Memory B cell (primary cell): ENCODE results near the gene MCCD1.
"Not testable (repeated sequence)": the region's sequence is repeated elsewhere in the genome, so short reads cannot be mapped to it uniquely, and the experiment has no call there.

Source experiments
- ATAC-seq: fragments of 150-1000 bp; cut with Tn5 transposase; 2 replicates; pipeline ENCODE4 v1.10.0; 2021; ENCODE audit warnings: low read depth, mild to moderate bottlenecking, moderate library complexity
- DNase-seq, 2 donors: peaks; one replicate each; pipeline ENCODE4 v3.0.0; 2022; ENCODE audit warnings: low spot score in 2 of 2
- H3K27ac Mint-ChIP-seq: one replicate; pipeline ENCODE4 v1.8.0; 2022; ENCODE audit warnings: mild to moderate bottlenecking, moderate library complexity, mixed read lengths
- H3K27me3 Mint-ChIP-seq: one replicate; pipeline ENCODE4 v1.8.0; 2022; ENCODE audit warnings: mixed read lengths
- H3K36me3 Mint-ChIP-seq: one replicate; pipeline ENCODE4 v1.8.0; 2022; ENCODE audit warnings: mild to moderate bottlenecking, mixed read lengths
- H3K4me1 Mint-ChIP-seq: one replicate; pipeline ENCODE4 v1.8.0; 2022; ENCODE audit warnings: mixed read lengths
- H3K4me3 Mint-ChIP-seq: one replicate; pipeline ENCODE4 v1.8.0; 2022; ENCODE audit warnings: mild to moderate bottlenecking, moderate library complexity, mixed read lengths
- H3K9me3 Mint-ChIP-seq: one replicate; pipeline ENCODE4 v1.8.0; 2022; ENCODE audit warnings: mixed read lengths

Gene MCCD1

GRCh38 chr6:31543639-31544038 lies 14.9 kb downstream of the MCCD1 start:
- Mint-ChIP-seq H3K4me1 (peaks cover 34% of the 10 kb centered on the region), H3K36me3 (peaks cover 17% of the 10 kb centered on the region), H3K27ac (no peak overlapping the region), H3K4me3 (no peak overlapping the region), H3K27me3 (no peaks in the 10 kb centered on the region), H3K9me3 (no peaks in the 10 kb centered on the region)
- ATAC-seq (no peak), DNase-seq (no peak)

- no peak overlapping the region for H3K27ac Mint-ChIP-seq
- no peak overlapping the region for H3K4me3 Mint-ChIP-seq
- no peak for DNase-seq
Measured at GRCh38 chr6:31544676-31545075, 15.9 kb downstream of the MCCD1 start.

GRCh38 chr6:31545291-31545690 lies 16.5 kb downstream of the MCCD1 start:
- H3K9me3 Mint-ChIP-seq = no peaks in the 10 kb centered on the region
- ATAC-seq (no peak), DNase-seq (no peak)
- peaks cover 3% of the 10 kb centered on the region for H3K36me3 Mint-ChIP-seq
- no peaks in the 10 kb centered on the region for H3K27me3 Mint-ChIP-seq
- H3K4me3 Mint-ChIP-seq = no peak overlapping the region
- no peak overlapping the region for H3K27ac Mint-ChIP-seq
- peaks cover 24% of the 10 kb centered on the region for H3K4me1 Mint-ChIP-seq

More at GRCh38 chr6:31544676-31545075, 15.9 kb downstream of the MCCD1 start:
- H3K9me3 Mint-ChIP-seq = no peaks in the 10 kb centered on the region
- peaks cover 29% of the 10 kb centered on the region for H3K4me1 Mint-ChIP-seq
- H3K36me3 Mint-ChIP-seq = peaks cover 8% of the 10 kb centered on the region
- H3K27me3 Mint-ChIP-seq = no peaks in the 10 kb centered on the region
- ATAC-seq = no peak

GRCh38 chr6:31546339-31546957 lies 17.7 kb downstream of the MCCD1 start, which contains the start of gene ATP6V1G2:
Gene ATP6V1G2 (minus strand): TSS chr6:31546608. CDS start chr6:31546559, 49 bp downstream.
- Mint-ChIP-seq H3K4me1 (peaks cover 23% of the 10 kb centered on the region), H3K9me3 (no peaks in the 10 kb centered on the region), H3K27ac (peak within 1 kb of the TSS; percentile 89), H3K36me3 (no peaks in the 10 kb centered on the region), H3K4me3 (peak within 1 kb of the TSS; percentile 89), H3K27me3 (no peaks in the 10 kb centered on the region)
- ATAC-seq (peak; percentile 45), DNase-seq (peak; percentile 74 to 86)

GRCh38 chr6:31546958-31547726 lies 18.4 kb downstream of the MCCD1 start, which contains the start of gene NFKBIL1:
Gene NFKBIL1 (plus strand): TSS chr6:31547608. CDS start chr6:31547695, 87 bp downstream.
- H3K27ac Mint-ChIP-seq = peak within 1 kb of the TSS; percentile 89
- no peaks in the 10 kb centered on the region for H3K27me3 Mint-ChIP-seq
- peaks cover 24% of the 10 kb centered on the region for H3K4me1 Mint-ChIP-seq
- DNase-seq (peak; percentile 74 to 86), ATAC-seq (peak; percentile 89)
- peak within 1 kb of the TSS; percentile 89 for H3K4me3 Mint-ChIP-seq
- no peaks in the 10 kb centered on the region for H3K9me3 Mint-ChIP-seq
- no peaks in the 10 kb centered on the region for H3K36me3 Mint-ChIP-seq

GRCh38 chr6:31547727-31548543 lies 19.2 kb downstream of the MCCD1 start:
- no peaks in the 10 kb centered on the region for H3K27me3 Mint-ChIP-seq
- peaks cover 24% of the 10 kb centered on the region for H3K4me1 Mint-ChIP-seq
- peak overlapping the region; percentile 89 for H3K27ac Mint-ChIP-seq
- H3K4me3 Mint-ChIP-seq = peak overlapping the region; percentile 89
- no peaks in the 10 kb centered on the region for H3K9me3 Mint-ChIP-seq
- no peaks in the 10 kb centered on the region for H3K36me3 Mint-ChIP-seq
- DNase-seq = no peak
- no peak for ATAC-seq

- peaks cover 27% of the 10 kb centered on the region for H3K4me1 Mint-ChIP-seq
Measured at GRCh38 chr6:31548544-31548873, 19.7 kb downstream of the MCCD1 start.

GRCh38 chr6:31551371-31551770 lies 22.6 kb downstream of the MCCD1 start:
- peak; percentile 62 to 67 for DNase-seq
- peak; percentile 30 for ATAC-seq
- H3K36me3 Mint-ChIP-seq, H3K9me3 Mint-ChIP-seq, H3K27me3 Mint-ChIP-seq: not testable (repeated sequence)
- Mint-ChIP-seq H3K4me3 (peak overlapping the region; percentile 77), H3K4me1 (peaks cover 33% of the 10 kb centered on the region), H3K27ac (peak overlapping the region; percentile 81)

More at GRCh38 chr6:31548544-31548873, 19.7 kb downstream of the MCCD1 start:
- Mint-ChIP-seq H3K36me3 (no peaks in the 10 kb centered on the region), H3K4me3 (no peak overlapping the region), H3K27ac (peak overlapping the region; percentile 89), H3K9me3 (no peaks in the 10 kb centered on the region), H3K27me3 (no peaks in the 10 kb centered on the region)
- ATAC-seq (no peak), DNase-seq (no peak)

GRCh38 chr6:31556307-31556706 lies 27.5 kb downstream of the MCCD1 start:
- Mint-ChIP-seq H3K9me3 (no peaks in the 10 kb centered on the region), H3K4me1 (peaks cover 49% of the 10 kb centered on the region), H3K27ac (peak overlapping the region; percentile 38), H3K27me3 (no peaks in the 10 kb centered on the region), H3K36me3 (no peaks in the 10 kb centered on the region), H3K4me3 (no peak overlapping the region)
- ATAC-seq = no peak
- no peak for DNase-seq

- Mint-ChIP-seq H3K4me1 (peaks cover 55% of the 10 kb centered on the region), H3K4me3 (peak overlapping the region; percentile 90), H3K27ac (peak overlapping the region; percentile 94), H3K27me3 (no peaks in the 10 kb centered on the region), H3K9me3 (no peaks in the 10 kb centered on the region), H3K36me3 (peaks cover 2% of the 10 kb centered on the region)
- ATAC-seq (no peak), DNase-seq (no peak)
Measured at GRCh38 chr6:31557443-31558317, 28.9 kb downstream of the MCCD1 start.

GRCh38 chr6:31558318-31558625 lies 29.5 kb downstream of the MCCD1 start:
- peak overlapping the region; percentile 90 for H3K4me3 Mint-ChIP-seq
- H3K27ac Mint-ChIP-seq = peak overlapping the region; percentile 94
- H3K36me3 Mint-ChIP-seq = peaks cover 5% of the 10 kb centered on the region
- no peak for DNase-seq
- H3K27me3 Mint-ChIP-seq = no peaks in the 10 kb centered on the region
- H3K9me3 Mint-ChIP-seq = no peaks in the 10 kb centered on the region
- peaks cover 57% of the 10 kb centered on the region for H3K4me1 Mint-ChIP-seq
- no peak for ATAC-seq

GRCh38 chr6:31558631-31559500 lies 30.1 kb downstream of the MCCD1 start:
- peak overlapping the region; percentile 90 for H3K4me3 Mint-ChIP-seq
- H3K9me3 Mint-ChIP-seq = no peaks in the 10 kb centered on the region
- ATAC-seq = peak; percentile 77
- peak in 1 of 2 donors; percentile 70 for DNase-seq
- peak overlapping the region; percentile 94 for H3K27ac Mint-ChIP-seq
- peaks cover 8% of the 10 kb centered on the region for H3K36me3 Mint-ChIP-seq
- H3K27me3 Mint-ChIP-seq = no peaks in the 10 kb centered on the region
- peaks cover 59% of the 10 kb centered on the region for H3K4me1 Mint-ChIP-seq

GRCh38 chr6:31559606-31559957 lies 30.8 kb downstream of the MCCD1 start:
- H3K36me3 Mint-ChIP-seq = peaks cover 10% of the 10 kb centered on the region
- peaks cover 60% of the 10 kb centered on the region for H3K4me1 Mint-ChIP-seq
- no peaks in the 10 kb centered on the region for H3K9me3 Mint-ChIP-seq
- H3K27me3 Mint-ChIP-seq = no peaks in the 10 kb centered on the region
- H3K27ac Mint-ChIP-seq = peak overlapping the region; percentile 94
- peak overlapping the region; percentile 90 for H3K4me3 Mint-ChIP-seq
- DNase-seq (no peak), ATAC-seq (peak; percentile 17)
